Keratinocyte (primary cell): ENCODE measurements around the gene TEX22. TPM values are rescaled to one million over a fixed set of nuclear protein-coding genes. Genes with fewer than 3 reads are reported as not detected.

Source experiments
- DNase-seq: peaks from one replicate; pipeline ENCODE4 v3.0.0-alpha.2; 2011; ENCODE audit warnings: low read depth, missing footprints, low spot score
- FAIRE-seq: peaks from 2 replicates; lab custom pipeline; 2011; peaks lifted over from hg19 to GRCh38; lab: Jason Lieb, UNC
- H2AFZ ChIP-seq: 2 replicates; pipeline ENCODE4 v1.6.0; 2012; ENCODE audit warnings: low read length, control low read depth, inconsistent platforms; ENCODE audit not compliant: control insufficient read depth
- H3K27ac ChIP-seq: 2 replicates; pipeline ENCODE4 v1.5.1; 2011; ENCODE audit warnings: low read length; ENCODE audit not compliant: control insufficient read depth, insufficient read depth
- H3K27me3 ChIP-seq: 3 replicates; pipeline ENCODE4 v1.6.0; 2011; ENCODE audit warnings: low read length; ENCODE audit not compliant: control insufficient read depth, insufficient read depth; ENCODE audit errors: extremely low read depth
- H3K36me3 ChIP-seq, 2 experiments: 2 replicates in 1 of 2; 3 replicates in 1 of 2; pipeline ENCODE4 v1.5.1; 2011; ENCODE audit warnings: low read length in 2 of 2, mild to moderate bottlenecking in 1 of 2; ENCODE audit not compliant: control insufficient read depth in 2 of 2, insufficient read depth in 2 of 2; ENCODE audit errors: extremely low read depth in 1 of 2
- H3K4me1 ChIP-seq: 3 replicates; pipeline ENCODE4 v1.5.1; 2011; ENCODE audit warnings: low read length; ENCODE audit not compliant: control insufficient read depth, insufficient read depth; ENCODE audit errors: extremely low read depth
- H3K4me2 ChIP-seq: 3 replicates; pipeline ENCODE4 v1.6.0; 2011; ENCODE audit warnings: low read depth, low read length; ENCODE audit not compliant: control insufficient read depth, insufficient read depth; ENCODE audit errors: extremely low read depth
- H3K4me3 ChIP-seq, 3 experiments: fragments of 200-600 bp in 1 of 3; sonication (generic) in 1 of 3; 2 replicates in 2 of 3; 3 replicates in 1 of 3; pipeline ENCODE4 v1.5.1; 2011 to 2016; ENCODE audit warnings: low read length in 3 of 3, mild to moderate bottlenecking in 3 of 3, control low read depth in 2 of 3, inconsistent platforms in 1 of 3, low read depth in 1 of 3, mixed read lengths in 1 of 3, mixed run types in 1 of 3, moderate library complexity in 1 of 3; ENCODE audit not compliant: control insufficient read depth in 2 of 3, insufficient read depth in 2 of 3; ENCODE audit errors: extremely low read depth in 1 of 3
- H3K79me2 ChIP-seq: 2 replicates; pipeline ENCODE4 v1.6.0; 2012; ENCODE audit warnings: low read length; ENCODE audit not compliant: control insufficient read depth, insufficient read depth
- H3K9ac ChIP-seq: 3 replicates; pipeline ENCODE4 v1.6.0; 2011; ENCODE audit warnings: low read length; ENCODE audit not compliant: control insufficient read depth, insufficient read depth; ENCODE audit errors: extremely low read depth
- H3K9me1 ChIP-seq: 3 replicates; pipeline ENCODE4 v1.6.0; 2011; ENCODE audit warnings: low read length; ENCODE audit not compliant: control insufficient read depth, insufficient read depth; ENCODE audit errors: extremely low read depth
- H3K9me3 ChIP-seq: 2 replicates; pipeline ENCODE4 v1.5.1; 2012; ENCODE audit warnings: low read depth, low read length; ENCODE audit not compliant: control insufficient read depth
- H4K20me1 ChIP-seq: 3 replicates; pipeline ENCODE4 v1.6.0; 2011; ENCODE audit warnings: low read length; ENCODE audit not compliant: control insufficient read depth, insufficient read depth; ENCODE audit errors: extremely low read depth
- CTCF ChIP-seq, 3 experiments: IDR thresholded peaks in 1 of 3; conservative IDR thresholded peaks in 1 of 3; optimal IDR thresholded peaks in 1 of 3; 2 replicates in 2 of 3; 3 replicates in 1 of 3; pipeline versions ENCODE3 to v1.5.1; 2011; ENCODE audit warnings: low read length in 3 of 3, mild to moderate bottlenecking in 3 of 3, moderate library complexity in 2 of 3, control low read depth in 1 of 3, inconsistent platforms in 1 of 3; ENCODE audit not compliant: insufficient read depth in 2 of 3; ENCODE audit errors: extremely low read depth in 1 of 3
- EZH2 ChIP-seq: IDR thresholded peaks from one replicate; pipeline ENCODE4 v1.6.1; 2012; ENCODE audit warnings: inconsistent platforms, mild to moderate bottlenecking, low read length, moderate library complexity
- dilution Hi-C: fragments of 300-500 bp; cut with MboI; formaldehyde crosslinking; loops from one replicate; pipeline ENCODE4 v1.7.0; 2020; ENCODE audit warnings: low sequenced_read_pairs; ENCODE audit not compliant: extremely low pct_ligation_motif_present
- polyA plus RNA-seq, 5 experiments: library from polyadenylated mRNA; depleted of rRNA in 3 of 5; stranded (reverse) in 3 of 5; stranded (forward) in 1 of 5; unstranded in 1 of 5; fragments of >200 nt; gene quantifications; 1 replicate in 1 of 5; 2 replicates in 3 of 5; 3 replicates in 1 of 5; pipeline versions ENCODE4 v1.2.1 to v1.2.3, GENCODE V29; 2011 to 2012; ENCODE audit warnings: missing spikeins in 2 of 5, low read depth in 1 of 5, low replicate concordance in 1 of 5

Gene TEX22
- polyA plus RNA-seq, 1 donor (not counting 4 experiments of a cell fraction or from before 2014, with no cell fraction given) = 0.03 TPM

GRCh38 chr14:105377555-105378182 is 20.7 kb upstream of the TEX22 start:
- Histone ChIP-seq H3K27ac (no peak overlapping the region), H3K79me2 (no peaks in the 10 kb centered on the region), H3K4me3 (no peak overlapping the region), H2AFZ (no peak overlapping the region), H3K4me1 (peaks cover 3% of the 10 kb centered on the region), H3K27me3 (no peaks in the 10 kb centered on the region), H3K9me1 (peaks cover 2% of the 10 kb centered on the region), H3K4me2 (no peak overlapping the region), H4K20me1 (no peaks in the 10 kb centered on the region), H3K9ac (no peak overlapping the region), H3K36me3 (peaks cover 0 to 7% of the 10 kb centered on the region in 2 experiments), H3K9me3 (no peaks in the 10 kb centered on the region)
- FAIRE-seq (no peak), DNase-seq (no peak)
- no peak for TF ChIP-seq EZH2
- TF ChIP-seq CTCF (optimal IDR thresholded peaks at IDR 0.05 in 1 of 3, IDR thresholded peaks at IDR 0.05 in 1 of 3, conservative IDR thresholded peaks at IDR 0.05 in 1 of 3; ENCODE audit: extremely low read depth in 1 of 3, insufficient read depth in 2 of 3, low read length in 3 of 3) = no peak
- dilution Hi-C loops = no loop called here

- H3K36me3 ChIP-seq = peaks cover 0 to 9% of the 10 kb centered on the region in 2 experiments
- no peak overlapping the region for H3K27ac ChIP-seq
- H3K4me1 ChIP-seq = peaks cover 3% of the 10 kb centered on the region
- H3K9me3 ChIP-seq = no peaks in the 10 kb centered on the region
- H3K9ac ChIP-seq = no peak overlapping the region
- no peak overlapping the region for H2AFZ ChIP-seq
- DNase-seq (no peak), FAIRE-seq (no peak)
- TF ChIP-seq CTCF (optimal IDR thresholded peaks at IDR 0.05 in 1 of 3, IDR thresholded peaks at IDR 0.05 in 1 of 3, conservative IDR thresholded peaks at IDR 0.05 in 1 of 3; ENCODE audit: extremely low read depth in 1 of 3, insufficient read depth in 2 of 3, low read length in 3 of 3) (no peak), EZH2 (no peak)
- H3K4me2 ChIP-seq = no peak overlapping the region
- peaks cover 2% of the 10 kb centered on the region for H3K9me1 ChIP-seq
- no peak overlapping the region for H3K4me3 ChIP-seq
- H4K20me1 ChIP-seq = no peaks in the 10 kb centered on the region
- no peaks in the 10 kb centered on the region for H3K79me2 ChIP-seq
- dilution Hi-C loops = no loop called here
- H3K27me3 ChIP-seq = no peaks in the 10 kb centered on the region
Measured at GRCh38 chr14:105378199-105378598, 20.1 kb upstream of the TEX22 start.
